GM20000 (cell line): Measurements from ENCODE around the gene ZNF419.
A peak's percentile ranks its signal among the peaks of the same experiment; 100 is the strongest.
"Not testable (repeated sequence)": the region's sequence is repeated elsewhere in the genome, so short reads cannot be mapped to it uniquely, and the experiment has no call there.

Experiments
- DNase-seq: peaks from one replicate; pipeline ENCODE4 v3.0.0; 2012; ENCODE audit warnings: low spot score
- TF ChIP-seq, protein P1 (sequence below): IDR thresholded peaks from 2 replicates; pipeline ENCODE4 v1.5.1; 2012; ENCODE audit warnings: mild to moderate bottlenecking, control low read depth; ENCODE audit errors: extremely low read depth, missing control alignments

ZNF419 gene

DNA sequence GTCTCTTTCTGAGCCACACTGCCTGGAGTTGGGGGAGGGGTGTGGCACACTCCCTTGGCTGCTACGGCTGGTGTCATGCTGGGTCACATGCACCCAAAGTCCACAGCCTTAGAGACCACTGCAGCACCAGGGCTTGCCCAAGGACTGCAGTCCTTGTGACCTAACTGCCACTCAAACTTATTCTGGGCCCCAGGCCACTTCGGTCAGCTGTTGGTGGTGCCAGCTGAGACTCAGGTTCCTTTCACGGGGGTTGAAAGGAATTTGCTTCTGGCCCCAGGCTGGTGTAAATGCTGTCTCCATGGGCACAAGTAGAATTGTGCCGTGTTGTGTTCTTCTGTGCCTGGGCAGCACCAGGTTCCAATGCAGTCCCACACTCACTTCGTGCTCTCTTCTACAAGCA lies 21.1 kb upstream of the ZNF419 start:
- TF ChIP-seq, protein P1, sequence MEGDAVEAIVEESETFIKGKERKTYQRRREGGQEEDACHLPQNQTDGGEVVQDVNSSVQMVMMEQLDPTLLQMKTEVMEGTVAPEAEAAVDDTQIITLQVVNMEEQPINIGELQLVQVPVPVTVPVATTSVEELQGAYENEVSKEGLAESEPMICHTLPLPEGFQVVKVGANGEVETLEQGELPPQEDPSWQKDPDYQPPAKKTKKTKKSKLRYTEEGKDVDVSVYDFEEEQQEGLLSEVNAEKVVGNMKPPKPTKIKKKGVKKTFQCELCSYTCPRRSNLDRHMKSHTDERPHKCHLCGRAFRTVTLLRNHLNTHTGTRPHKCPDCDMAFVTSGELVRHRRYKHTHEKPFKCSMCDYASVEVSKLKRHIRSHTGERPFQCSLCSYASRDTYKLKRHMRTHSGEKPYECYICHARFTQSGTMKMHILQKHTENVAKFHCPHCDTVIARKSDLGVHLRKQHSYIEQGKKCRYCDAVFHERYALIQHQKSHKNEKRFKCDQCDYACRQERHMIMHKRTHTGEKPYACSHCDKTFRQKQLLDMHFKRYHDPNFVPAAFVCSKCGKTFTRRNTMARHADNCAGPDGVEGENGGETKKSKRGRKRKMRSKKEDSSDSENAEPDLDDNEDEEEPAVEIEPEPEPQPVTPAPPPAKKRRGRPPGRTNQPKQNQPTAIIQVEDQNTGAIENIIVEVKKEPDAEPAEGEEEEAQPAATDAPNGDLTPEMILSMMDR: no peak
- no peak for DNase-seq

- DNase-seq: no peak
Observed at GRCh38 chr19:57473646-57474045, 13.9 kb upstream of the ZNF419 start.

GRCh38 chr19:57477191-57478008 lies 10.2 kb upstream of the ZNF419 start, which contains the start of gene ZNF772:
Gene ZNF772, minus strand, starts transcription at chr19:57477566. Its CDS starts 257 bp downstream, at chr19:57477309.
- TF ChIP-seq, protein P1: peak; percentile 29
- peak; percentile 92 for DNase-seq

More at GRCh38 chr19:57473646-57474045, 13.9 kb upstream of the ZNF419 start:
- TF ChIP-seq, protein P1: no peak

DNA sequence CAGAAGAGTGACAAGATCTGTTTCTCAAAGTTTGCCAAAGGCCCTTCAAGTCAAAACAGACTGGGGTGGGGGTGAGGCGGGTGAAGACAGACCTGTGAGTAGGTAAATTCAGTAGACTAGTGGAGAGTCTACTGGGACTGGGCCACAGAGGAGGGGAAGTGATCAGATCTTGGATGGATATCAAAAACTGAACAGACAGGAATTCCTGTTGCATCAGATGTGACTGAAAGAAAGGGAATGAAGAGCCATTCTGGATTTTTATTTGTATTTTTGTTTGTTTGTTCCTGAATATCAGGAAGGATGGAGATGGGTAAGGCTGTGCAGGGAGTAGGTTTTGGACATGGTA lies 722 bp downstream of the ZNF419 start:
- DNase-seq: not testable (repeated sequence)

- DNase-seq: not testable (repeated sequence)
Observed at GRCh38 chr19:57499332-57499679, 11.8 kb downstream of the ZNF419 start.

DNA sequence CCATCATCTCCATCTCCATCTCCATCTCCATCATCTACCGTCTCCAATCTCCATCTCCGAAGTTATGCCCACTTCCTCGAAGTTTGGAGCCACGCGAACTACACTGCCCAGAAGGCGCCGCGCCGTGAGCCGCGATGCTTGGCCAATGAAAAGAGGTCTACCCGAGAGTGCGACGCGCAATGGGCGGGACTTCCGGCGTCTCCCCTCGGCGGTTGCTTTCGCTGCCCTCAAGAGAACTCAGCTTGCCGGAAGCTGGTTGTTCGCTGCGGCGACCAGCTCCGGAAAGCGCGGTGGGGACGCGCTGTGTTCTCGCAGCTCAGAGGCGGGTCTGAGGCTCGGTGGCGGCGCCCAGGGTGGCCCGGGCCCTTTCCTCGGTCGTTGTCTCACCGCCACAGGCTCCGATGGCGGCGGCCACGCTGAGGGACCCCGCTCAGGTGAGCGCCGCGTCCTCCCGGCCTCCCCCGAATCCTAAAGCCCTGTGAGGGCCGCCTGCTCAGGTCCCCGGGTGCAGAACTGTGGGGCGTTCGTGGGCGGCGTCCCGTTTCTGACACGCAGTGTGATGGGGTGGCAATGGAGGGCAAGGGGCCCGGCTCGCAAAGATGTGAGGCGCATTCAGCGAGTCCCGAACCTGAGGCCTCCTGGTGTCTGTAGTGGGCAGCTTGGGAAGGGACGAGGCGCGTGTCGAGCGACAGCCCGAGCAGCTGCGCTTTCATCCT lies 12.3 kb downstream of the ZNF419 start, which contains the start of gene ZNF773:
Gene ZNF773, plus strand, starts transcription at position 259 of the 716 bp plus-strand sequence. Its CDS starts 143 bp downstream, at position 402.
- peak; percentile 94 for DNase-seq

DNA sequence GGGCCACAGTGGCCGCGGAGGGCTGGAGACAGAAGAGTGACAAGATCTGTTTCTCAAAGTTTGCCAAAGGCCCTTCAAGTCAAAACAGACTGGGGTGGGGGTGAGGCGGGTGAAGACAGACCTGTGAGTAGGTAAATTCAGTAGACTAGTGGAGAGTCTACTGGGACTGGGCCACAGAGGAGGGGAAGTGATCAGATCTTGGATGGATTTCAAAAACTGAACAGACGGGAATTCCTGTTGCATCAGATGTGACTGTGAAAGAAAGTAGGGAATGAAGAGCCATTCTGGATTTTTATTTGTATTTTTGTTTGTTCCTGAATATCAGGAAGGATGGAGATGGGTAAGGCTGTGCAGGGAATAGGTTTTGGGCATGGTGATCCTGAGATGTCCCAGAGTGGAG lies 12.8 kb downstream of the ZNF419 start:
- not testable (repeated sequence) for DNase-seq

DNA sequence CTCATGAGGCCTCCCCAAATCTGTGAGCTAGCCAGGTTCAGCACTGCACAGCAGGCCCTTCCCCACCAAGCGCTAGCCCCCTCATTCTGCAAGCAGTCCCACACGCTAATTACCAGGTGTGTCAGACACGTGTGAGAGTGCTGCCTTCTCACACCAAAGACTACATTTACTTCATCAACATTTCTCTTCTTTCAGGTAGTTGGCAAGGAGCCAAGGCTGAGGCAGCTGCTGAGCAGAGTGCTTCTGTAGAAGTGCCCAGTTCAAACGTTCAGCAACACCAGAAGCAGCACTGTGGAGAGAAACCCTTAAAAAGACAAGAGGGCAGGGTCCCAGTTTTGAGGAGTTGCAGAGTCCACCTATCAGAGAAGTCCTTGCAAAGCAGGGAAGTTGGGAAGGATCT lies 18.6 kb downstream of the ZNF419 start:
- no peak for DNase-seq
- TF ChIP-seq, protein P1: no peak

DNA sequence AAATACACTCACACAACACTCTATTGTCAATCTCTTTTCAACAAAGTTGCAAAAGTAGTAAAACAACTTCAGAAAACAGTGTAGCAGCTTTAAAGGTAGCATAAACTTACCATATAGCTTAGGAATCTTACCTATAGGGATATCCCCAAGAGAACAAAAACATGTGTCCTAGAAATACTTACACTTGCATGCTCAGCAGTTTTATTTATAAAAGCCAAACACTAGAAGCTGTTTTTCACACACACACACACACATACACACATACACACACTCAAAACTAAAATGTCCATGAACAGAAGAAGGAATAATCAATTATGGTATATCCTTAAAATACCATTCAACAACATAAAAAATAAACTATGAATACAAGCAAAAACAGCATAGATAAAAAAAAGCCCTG lies 23.9 kb downstream of the ZNF419 start:
- no peak for DNase-seq
- TF ChIP-seq, protein P1: no peak
